B cell (primary cell): Measurements from ENCODE around the gene C9orf152.

Source experiments
- CTCF ChIP-seq: fragments of 200-600 bp; IDR thresholded peaks from one replicate; pipeline ENCODE4 v1.8.0; 2022; ENCODE audit warnings: antibody characterized with exemption, mild to moderate bottlenecking
- EZH2 ChIP-seq: IDR thresholded peaks from 2 replicates; pipeline ENCODE4 v1.6.1; 2012; ENCODE audit warnings: borderline replicate concordance, low read depth, mild to moderate bottlenecking, moderate library complexity, low read length; ENCODE audit not compliant: insufficient read depth, poor library complexity, severe bottlenecking

GRCh38 chr9:110170357-110171257 lies 37.4 kb downstream of the C9orf152 start:
- TF ChIP-seq CTCF (no peak), EZH2 (no peak)
